HG02588 (cell line): ENCODE data around the gene FZD2.
"Not testable (repeated sequence)": the region's sequence is repeated elsewhere in the genome, so short reads cannot be mapped to it uniquely, and the experiment has no call there.

Source experiments
- ATAC-seq: cut with Tn5 transposase; IDR thresholded peaks from one replicate; pipeline ENCODE4 v1.9.1; 2021; ENCODE audit warnings: mild to moderate bottlenecking, moderate library complexity; ENCODE audit not compliant: unreplicated experiment

FZD2 gene

DNA sequence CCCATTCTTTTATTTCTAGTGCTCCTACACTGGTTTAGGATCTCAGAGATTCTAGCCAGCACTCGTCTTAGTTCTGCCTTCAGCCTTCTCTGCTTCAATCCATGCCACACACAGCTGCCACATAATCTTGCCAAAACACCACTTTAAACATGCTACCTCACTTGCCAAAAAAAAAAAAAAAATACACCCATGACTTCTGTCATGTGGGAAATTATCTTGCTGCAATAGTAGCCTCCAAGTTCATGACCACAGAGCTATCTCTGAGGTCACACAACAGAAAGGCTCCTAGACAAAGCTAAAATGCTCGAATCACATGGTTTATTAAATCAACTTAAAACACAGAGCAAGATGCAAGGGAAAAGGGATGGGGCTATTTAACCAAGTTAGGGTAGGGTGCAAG is 18.1 kb downstream of the FZD2 start:
- ATAC-seq: no peak

DNA sequence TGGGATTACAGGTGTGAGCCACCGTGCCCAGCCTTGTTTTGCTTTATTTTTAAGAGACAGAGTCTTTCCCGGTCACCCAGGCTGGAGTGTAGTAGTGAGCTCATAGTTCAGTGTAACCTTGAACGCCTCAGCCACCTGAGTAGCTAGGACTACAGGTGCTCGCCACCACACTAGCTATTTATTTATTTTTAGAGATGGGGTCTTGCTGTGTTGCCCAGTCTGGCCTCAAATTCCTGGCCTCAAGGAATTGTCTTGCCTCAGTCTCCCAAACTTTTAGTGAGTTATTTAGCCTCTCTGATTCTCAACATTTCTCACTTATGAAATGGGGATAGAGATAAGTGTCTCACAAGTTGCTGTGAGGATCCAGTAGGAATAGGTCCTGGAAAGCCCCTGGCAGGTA is 21.7 kb downstream of the FZD2 start:
- no peak for ATAC-seq

DNA sequence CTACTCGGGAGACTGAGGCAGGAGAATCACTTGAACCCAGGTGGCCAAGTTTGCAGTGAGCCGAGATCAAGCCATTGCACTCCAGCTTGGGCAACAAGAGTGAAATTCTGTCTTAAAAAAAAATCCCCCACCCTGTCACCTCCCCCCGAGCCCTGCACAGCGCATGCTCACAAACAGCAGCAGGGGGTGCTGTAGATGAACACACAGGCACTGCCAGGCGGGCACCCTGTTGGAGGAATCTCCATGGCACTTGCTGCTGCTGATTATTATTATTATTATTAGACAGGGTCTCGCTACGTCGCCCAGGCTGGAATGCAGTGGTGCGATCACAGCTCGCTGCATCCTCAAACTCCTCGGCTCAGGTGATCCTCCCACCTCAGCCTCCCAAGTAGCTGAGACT is 24.6 kb downstream of the FZD2 start:
- no peak for ATAC-seq

DNA sequence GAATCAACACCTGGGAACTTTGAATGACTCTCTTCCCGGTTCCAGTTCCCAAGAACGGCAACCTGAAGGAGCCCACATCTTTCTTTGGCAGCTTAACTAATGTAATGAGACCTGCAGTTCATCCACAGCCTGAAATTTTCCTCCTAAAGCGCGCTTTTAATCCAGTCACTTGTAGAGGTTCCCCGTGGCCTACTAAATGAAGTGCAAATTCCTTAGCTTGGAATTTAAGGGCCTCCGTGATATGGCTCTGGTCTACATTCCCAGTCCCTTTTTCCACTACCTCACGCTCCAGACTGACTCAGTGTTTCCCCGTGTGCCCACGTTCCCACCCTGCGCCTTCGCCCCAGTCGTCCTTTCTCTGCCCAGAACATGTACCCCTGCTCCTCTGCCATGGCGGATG is 27.2 kb downstream of the FZD2 start:
- ATAC-seq: no peak

DNA sequence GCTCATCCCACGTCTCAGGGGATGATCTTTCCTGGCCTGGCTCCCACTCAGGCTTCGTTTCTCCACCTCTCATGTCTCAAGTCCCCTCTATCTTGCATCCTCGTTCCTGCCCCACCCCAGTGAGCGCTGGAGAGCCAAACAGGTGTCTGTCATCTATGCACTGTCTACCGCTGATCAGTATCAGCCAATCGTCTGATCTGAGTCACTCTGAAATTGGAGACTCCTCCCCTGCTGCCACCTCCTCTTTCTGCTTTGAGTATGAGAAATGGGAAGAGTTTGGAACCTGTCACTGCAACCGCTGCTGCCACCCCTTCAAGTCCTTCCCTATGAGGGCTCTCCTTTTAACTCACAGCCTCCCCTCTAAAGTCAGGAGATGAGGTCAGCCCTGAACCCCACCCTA is 28.0 kb downstream of the FZD2 start:
- no peak for ATAC-seq

DNA sequence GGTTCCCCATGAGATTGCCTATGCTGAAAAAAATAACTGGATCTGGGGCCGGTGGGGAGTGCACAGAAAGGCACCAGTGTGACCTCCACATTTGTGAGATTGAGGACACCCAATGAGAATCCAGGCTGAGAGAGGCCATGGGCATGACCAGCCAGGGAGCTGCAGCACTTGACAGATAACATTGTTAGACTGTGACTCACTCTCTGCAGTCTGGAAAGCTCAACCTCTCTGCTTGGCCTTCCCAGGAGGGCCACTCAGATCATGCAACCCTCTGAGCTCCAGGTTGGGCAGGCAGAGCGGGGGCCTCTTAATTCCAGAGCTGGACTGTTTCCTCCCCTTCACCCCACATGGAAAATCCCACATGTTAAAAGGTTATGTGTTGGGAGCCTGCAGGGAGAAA is 30.1 kb downstream of the FZD2 start:
- no peak for ATAC-seq

DNA sequence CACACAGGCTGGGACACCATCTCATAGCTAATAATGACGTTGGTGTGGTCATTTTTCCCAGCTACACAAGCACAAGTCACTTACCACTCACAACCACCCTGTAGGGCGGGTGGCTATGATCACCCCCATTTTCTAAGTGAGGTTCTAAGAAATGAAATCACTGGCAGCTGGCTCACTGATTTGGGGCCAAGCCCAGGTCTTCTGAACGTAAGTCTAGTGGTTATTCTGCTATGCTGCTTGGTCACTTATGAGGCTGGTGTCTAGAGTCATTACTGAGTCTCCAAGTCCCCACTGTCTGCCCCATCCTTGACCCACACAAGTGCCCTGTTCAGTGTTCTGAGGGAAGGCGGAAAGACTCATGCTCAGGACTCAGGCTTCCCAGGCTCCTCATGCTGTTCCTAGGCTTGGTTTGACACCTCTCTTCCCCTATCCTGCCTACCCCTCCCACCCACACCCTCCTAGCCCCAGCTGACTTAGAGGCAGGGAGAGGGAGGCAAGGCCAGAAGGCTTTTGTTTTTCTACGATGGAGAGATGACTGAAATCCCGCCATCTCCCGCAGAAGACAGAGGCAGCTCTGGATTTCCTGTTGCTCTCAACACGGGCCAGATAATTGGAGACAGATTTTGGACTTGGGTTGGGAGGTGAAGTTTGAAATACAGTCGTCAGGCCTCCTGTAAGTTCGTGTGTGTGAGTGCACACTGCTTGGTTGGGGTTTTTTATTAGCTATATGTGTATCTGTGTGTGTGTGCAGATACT is 32.2 kb downstream of the FZD2 start:
- ATAC-seq: no peak

DNA sequence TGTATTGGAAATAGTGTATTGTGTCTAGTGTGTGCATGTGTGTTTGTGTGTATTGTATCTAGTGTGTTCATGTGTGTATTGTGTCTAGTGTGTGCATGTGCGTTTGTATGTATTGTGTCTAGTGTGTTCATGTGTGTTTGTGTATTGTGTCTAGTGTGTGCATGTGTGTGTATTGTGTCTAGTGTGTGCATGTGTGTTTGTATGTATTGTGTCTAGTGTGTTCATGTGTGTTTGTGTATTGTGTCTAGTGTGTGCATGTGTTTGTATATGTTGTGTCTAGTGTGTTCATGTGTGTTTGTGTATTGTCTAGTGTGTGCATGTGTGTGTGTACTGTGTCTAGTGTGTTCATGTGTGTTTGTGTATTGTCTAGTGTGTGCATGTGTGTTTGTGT is 32.8 kb downstream of the FZD2 start:
- ATAC-seq: not testable (repeated sequence)

DNA sequence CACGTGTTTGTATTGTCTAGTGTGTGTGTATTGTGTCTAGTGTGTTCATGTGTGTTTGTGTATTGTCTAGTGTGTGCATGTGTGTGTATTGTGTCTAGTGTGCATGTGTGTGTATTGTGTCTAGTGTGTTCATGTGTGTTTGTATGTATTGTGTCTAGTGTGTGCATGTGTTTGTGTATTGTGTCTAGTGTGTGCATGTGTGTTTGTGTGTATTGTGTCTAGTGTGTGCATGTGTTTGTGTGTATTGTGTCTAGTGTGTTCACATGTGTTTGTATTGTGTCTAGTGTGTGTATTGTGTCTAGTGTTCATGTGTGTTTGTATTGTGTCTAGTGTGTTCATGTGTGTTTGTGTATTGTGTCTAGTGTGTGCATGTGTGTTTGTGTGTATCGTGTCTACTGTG is 33.5 kb downstream of the FZD2 start:
- not testable (repeated sequence) for ATAC-seq

DNA sequence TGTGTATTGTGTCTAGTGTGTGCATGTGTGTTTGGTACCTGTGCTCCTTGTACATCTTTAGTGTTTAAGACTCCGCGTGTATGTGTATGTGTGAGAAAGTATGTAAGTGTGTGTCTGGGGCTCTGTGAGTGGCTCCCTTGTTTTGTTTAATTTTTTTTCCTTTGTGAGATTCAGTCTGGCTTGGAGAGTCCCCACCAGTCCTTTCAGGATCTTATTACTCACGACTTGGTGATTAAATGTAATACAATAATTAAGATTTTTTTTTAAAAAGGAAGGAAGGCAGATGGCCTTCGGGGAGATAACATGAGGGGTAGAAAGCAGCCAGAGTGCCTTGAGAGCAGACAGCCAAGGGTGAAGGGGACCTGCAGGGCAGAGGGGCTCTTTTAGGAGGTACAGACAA is 33.9 kb downstream of the FZD2 start:
- no peak for ATAC-seq

DNA sequence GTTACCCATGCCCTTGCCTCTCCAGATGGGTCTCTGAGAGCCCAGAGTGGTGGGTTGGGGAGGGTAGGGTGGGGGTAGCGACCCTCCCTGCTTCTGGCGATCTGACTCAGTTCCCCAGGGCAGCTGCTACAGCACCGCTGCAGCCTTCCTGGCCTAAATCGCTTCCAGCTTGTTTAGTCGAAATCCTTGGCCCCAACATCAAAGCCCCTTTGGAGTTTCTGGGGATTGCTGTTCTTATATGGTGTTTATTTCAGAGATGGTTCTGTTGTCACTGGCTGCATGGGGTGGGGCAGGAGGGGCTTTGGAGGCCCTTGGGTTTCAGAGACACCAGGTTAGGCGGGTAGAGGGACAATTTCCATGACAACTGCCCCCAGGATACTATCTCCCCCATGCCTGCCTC is 35.9 kb downstream of the FZD2 start:
- ATAC-seq: no peak

DNA sequence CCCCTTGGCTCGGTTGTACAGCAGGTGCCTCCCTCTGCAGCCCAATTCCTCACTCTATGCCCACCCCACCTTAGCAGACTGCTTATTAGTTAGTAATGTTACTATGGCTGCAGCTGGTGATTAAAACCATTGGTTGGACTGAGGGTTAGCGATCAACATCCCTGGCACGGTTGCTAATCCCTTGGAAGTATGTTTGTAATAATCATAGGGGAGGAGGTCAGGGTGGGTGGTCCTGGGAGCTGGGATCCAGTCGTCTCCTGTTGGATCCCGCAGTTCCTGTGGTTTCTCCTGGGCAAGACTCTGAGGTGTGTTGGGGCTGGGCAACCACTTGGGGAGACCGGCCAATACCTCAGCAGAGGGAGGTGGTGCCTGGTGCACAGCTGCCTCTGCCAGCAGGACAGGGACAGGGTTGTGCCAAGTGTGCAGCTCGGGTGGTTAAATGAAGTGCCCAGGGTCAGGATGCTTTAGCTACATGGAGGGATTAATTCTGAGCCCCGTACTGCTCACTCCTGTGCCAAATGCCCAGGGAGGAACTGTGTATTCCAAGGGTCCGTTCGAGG is 38.0 kb downstream of the FZD2 start:
- no peak for ATAC-seq

DNA sequence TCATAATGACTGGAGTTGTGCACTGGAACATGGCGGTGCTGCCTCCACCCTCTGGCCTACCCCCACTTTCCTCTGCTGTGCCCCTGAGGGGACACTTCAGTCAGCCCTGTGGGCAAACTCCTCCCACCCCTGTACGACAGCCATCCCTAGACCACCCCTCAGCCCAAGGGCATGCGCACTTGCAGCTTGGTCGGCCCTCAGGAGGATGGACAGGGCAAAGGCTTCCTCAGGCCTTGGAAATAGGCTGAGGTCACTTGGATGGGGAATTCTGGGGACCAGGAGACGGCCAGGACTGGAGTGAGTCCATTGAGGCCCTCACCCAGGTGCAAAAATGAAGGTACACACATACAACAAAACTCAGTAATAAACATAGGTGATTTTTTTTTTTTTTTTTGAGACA is 41.0 kb downstream of the FZD2 start:
- no peak for ATAC-seq

DNA sequence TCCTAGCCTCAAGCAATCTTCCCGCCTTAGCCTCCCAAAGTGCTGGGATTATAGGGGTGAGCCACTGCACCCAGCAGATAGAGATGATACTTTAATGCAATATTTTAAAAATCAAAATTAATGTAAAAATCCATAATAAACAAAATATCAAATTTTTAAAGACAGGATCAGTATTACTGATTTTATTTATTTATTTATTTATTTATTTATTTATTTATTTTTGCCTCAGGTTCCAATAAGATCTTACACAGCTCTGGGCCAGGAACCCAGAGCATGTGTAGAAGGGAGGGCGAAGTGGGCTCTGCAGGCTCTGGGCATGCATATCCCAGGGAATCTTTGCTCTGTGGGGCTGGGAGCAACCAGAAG is 41.6 kb downstream of the FZD2 start:
- ATAC-seq: no peak

DNA sequence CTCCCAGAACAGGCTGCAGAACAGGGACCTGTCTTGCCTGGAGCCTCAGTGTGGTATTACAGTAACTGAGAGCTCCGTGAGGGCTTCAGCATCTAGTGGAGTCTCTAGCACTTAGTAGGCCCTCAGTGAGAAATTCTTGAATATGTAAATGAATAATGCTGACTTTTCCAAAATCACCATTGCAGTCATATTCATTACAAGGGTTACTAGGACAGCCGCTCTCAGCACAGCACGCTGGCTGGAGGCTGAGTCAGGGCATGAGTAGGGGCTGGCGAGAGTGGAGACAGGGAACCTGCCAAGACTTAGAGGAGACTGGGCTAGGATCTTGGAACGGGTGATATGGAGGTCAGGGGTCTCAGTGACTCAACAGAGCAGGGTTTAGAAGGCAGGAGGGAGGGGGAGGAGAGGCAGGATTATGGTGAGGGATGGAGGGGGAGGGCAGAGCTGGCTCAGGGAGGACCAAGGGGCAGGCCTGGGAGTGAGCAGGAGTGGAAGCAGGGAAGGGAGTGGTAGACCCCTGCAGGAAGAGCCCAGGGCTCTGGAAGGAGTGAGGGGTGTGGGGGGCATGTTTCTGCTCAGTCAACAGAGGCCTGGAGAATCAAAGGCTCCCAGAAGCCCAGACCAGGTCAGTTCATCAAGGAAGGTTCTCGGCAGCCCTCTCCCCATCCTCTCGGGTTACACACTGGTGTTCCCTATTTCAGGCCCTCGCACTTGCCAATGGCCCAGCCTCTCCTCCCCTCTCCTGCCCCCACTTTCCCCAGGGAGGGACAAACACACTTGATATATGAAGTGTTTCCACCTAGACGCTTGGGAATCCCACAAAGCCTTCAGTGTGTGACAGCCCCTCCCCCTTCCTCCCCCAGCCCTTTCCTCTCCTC is 42.3 kb downstream of the FZD2 start:
- no peak for ATAC-seq

DNA sequence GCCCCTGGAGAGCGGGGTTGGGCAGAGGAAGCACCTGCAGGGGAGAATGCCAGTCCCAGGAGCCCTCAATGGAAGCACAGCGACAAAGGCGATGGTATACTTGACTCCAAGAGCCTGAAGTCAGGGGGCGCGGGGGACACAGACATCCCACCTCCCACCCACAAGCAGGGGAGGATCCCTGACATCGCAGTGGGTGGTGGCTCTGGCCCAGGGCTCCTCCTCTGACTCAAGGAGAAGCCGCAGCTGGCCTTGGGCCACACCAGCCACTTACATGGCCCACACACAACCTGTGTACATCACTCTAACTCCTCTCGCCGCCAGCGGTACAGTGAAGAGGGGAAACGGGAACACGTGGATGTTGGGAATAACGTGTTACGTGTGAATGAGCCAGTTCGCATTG is 44.3 kb downstream of the FZD2 start:
- no peak for ATAC-seq

DNA sequence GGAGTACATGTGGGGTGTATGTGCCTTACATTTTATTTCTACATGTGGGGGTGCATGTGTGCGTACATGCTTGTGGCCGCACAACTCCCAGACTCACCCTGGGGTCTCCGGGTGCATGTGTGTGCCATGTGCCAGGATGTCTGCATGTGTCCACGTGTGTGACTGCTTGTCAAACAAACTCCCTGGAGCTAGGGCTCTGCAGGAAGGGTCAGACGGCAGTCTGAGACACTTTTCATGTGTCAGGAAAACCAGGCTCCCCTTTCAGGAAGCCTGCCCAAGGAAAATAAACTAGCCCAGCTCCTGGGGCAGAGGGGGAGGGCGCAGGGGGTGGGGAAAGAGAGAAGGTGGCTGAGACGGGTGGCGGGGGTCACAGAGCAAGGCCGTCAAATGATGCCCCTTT is 44.7 kb downstream of the FZD2 start:
- ATAC-seq: no peak

DNA sequence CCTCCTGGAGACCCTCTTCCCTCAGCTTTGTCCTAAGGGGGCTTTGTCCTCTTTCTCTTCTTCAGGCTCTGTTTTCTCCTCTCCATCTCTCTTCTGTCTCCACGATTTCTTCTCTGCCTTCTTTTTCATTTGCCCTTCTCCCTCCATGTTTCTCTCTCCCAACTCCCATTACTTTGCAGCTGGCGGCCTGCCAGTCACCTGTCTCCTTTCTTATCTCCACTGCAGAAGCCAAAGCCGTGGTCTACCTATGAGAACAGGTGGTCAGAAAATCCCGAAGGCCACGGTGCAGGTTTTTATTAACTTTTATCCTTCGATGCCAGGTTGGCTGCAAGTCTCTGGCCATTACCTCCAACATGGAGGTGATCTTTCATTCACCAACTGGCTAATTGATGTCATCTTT is 45.1 kb downstream of the FZD2 start:
- ATAC-seq: no peak

DNA sequence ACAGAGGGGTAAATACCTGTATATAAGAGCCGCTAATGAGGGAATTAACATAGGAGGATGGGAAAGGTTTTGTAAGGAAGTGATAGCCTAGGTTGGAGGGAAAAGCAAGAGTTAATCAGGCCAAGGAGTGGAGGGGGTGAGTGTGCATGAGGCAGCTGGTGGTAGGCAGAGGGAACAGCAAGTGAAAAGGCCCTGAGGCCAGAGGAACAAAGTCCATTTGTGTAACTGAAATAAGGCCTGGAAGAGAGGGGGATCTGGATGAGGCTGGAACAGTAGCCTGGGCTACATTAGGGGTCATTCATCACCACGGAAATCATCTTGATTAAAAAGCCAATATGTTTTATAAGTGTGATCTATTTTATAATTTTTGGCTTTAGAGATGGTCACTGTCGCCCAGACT is 45.7 kb downstream of the FZD2 start:
- ATAC-seq: no peak

DNA sequence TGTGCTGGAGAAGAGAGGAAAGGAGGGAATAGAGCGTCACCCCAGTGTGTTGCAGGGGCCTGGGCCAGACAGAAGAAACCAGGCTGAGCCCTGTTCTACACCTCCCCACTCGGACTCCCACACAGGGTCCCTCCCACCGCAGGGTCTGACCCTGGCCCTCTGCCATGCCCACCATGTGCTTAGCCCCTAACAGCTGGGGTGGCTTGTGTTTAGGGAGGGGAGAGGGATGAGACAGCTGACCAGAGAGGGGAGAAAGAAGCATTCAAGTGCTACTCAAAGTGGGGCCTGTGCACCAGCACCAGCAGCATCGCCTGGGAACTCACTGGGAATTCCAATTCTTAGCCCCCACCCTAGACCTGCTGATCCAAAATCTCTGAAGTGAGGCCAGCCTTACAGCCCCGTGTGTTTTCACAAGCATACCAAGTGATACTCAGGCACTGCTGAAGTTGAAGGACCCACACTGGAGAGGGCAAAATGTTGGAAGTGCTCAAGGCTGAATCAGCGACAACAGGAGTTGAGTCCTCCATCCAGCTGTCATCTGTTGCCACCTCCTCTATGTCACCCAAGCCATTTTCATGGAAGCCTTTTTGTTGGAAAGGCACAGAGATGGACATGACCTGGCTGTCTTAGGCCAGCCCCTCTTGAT is 47.0 kb downstream of the FZD2 start:
- no peak for ATAC-seq

DNA sequence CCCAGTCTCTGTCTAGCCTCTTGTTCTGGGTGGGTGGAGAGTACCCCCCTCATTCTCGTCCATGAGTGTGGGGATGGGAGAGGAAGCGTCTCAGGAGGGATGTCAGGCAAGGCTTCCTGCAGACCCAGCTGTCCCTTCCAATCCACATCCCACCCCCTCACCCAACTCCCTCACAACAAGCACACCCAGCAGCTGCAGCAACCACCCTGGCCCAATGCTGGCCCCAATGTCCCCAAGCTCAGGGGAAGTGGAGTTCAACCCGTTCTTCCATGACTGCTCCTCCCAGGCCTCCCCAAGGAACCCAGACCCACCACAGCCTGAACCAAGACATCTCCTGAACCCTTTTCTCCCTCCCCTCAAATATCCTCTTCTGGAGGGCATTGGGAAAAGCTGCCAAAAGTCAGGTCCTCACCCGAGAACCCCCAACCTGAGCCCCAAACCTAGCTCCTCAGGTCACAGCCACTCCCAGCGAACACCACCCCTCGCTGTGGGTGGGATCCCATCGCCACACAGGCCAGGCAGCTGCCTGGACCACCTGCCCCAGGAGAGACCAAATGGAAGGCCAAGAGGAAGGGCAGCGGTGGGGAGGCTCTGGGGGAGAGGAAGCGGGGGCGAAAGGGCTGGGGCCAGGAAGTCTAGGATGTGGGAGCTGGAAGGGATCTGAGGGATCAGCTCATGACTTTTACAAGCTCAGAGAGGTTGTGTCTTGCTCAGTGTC is 47.6 kb downstream of the FZD2 start:
- no peak for ATAC-seq
